ENCODE data around the gene WDR35.
"Not testable (repeated sequence)": the region's sequence is repeated elsewhere in the genome, so short reads cannot be mapped to it uniquely, and the experiment has no call there.

Gene WDR35

DNA sequence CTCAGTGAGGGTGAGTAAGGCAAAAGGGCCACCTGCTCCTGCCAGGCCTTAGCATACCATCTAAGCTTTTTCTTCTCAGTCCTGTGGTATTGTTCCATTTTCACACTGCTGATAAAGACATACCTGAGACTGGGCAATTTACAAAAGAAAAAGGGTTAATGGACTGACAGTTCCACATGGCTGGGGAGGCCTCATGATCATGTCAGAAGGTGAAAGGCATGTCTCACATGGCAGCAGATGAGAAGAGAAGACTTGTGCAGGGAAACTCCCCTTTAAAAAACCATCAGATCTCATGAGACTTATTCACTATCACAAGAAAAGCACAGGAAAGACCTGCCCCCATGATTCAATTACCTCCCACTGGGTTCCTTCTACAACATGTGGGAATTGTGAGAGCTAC lies 109.7 kb downstream of the WDR35 start:
- H3K4me3 ChIP-seq (ENCODE audit: control insufficient read depth in 1 of 7, extremely low read depth in 1 of 7, insufficient read depth in 4 of 7, low read depth in 2 of 7, low read length in 6 of 7); DNase-seq; H3K9me3 ChIP-seq (ENCODE audit: control extremely low read depth in 1 of 5, control insufficient read depth in 4 of 5, insufficient read depth in 2 of 5, low read depth in 1 of 5, low read length in 4 of 5); H3K27me3 ChIP-seq (replicated peaks in 2 of 5; ENCODE audit: control insufficient read depth in 4 of 5, insufficient read depth in 5 of 5, low read length in 4 of 5); H3K36me3 ChIP-seq (ENCODE audit: control insufficient read depth in 4 of 4, insufficient read depth in 4 of 4, low read length in 3 of 4); POLR2A ChIA-PET; H3K27ac ChIP-seq (ENCODE audit: insufficient read depth in 1 of 2, low read depth in 1 of 2, low read length in 2 of 2, poor library complexity in 1 of 2, severe bottlenecking in 2 of 2); H3K4me1 ChIP-seq (ENCODE audit: control extremely low read depth in 1 of 4, control insufficient read depth in 4 of 4, insufficient read depth in 4 of 4, low read length in 3 of 4): not testable (repeated sequence)
- CTCF ChIA-PET, result interaction anchor here (0.6 kb wide), 1 partner anchor 437 kb away, joined by 3 read pairs; no protein-coding TSS in a partner anchor

DNA sequence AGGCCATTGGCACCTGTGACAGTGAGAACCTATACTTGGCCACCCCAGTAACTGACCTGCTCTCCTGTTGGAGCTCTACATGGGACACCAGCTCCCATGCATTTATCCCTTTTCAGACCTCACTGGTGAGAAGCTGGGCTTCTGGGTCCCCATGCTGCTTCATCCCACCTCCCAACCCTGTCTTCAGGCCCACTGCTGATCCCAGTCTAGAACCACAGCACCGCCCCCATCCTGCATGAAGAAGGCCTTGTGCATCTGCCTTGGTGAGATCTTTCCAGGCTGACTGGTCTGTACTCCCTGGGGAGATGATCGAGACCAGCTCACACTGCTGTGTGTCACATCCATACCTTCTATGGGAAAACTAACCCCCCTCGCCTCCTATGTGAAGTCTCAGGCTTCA lies 110.8 kb downstream of the WDR35 start:
- 100% methylated on average over 3 of the region's 3 CpGs for WGBS (ENCODE audit: insufficient coverage)
- ChIA-PET POLR2A (no interaction called here), CTCF (no interaction called here)

DNA sequence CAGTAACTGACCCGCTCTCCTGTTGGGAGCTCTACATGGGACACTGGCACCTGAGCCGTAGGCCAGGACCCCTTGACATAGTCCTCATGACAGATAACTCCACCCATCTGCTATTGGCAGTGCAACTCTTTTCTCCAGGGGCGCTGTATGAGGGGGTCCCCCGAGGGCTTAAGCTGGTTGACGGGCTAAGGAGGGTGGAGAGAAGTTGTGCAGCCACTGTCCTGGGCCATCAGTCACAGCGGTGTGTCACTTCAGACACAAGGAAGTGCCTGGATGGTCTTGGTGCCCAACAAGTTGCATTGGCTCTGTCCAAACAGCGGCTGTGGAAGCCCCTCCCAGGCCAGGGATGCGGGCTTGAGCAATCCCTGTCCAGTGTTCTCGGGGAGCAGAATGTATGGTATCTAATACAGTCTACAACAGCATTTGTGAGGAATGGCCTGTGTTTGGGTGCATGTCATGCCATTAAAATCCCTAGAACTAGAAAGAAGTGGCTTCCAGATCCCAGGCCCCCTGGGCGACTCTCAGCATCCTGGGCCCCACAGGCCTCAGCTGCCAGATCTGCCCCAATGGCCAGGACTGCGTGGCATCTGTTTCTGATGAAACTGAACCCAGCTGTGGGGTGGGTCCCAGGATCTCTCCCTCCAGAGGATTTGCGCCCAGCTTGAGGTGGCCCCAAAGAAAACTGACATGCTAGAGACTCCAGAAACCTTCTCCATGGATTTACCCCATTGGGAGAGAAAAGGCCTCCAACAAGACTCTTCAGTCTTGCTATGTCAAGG lies 111.4 kb downstream of the WDR35 start:
- POLR2A ChIA-PET, result no interaction called here
- no peak for DNase-seq
- peaks cover 0 to 4% (median 0%) of the 10 kb centered on the region in 4 experiments for H3K36me3 ChIP-seq (ENCODE audit: control insufficient read depth in 4 of 4, insufficient read depth in 4 of 4, low read length in 3 of 4)
- H3K27ac ChIP-seq (ENCODE audit: insufficient read depth in 1 of 2, low read depth in 1 of 2, low read length in 2 of 2, poor library complexity in 1 of 2, severe bottlenecking in 2 of 2), result no peak overlapping the region
- H3K4me3 ChIP-seq (ENCODE audit: control insufficient read depth in 1 of 7, extremely low read depth in 1 of 7, insufficient read depth in 4 of 7, low read depth in 2 of 7, low read length in 6 of 7), result no peak overlapping the region
- no peaks in the 10 kb centered on the region for H3K27me3 ChIP-seq (replicated peaks in 2 of 5; ENCODE audit: control insufficient read depth in 4 of 5, insufficient read depth in 5 of 5, low read length in 4 of 5)
- H3K9me3 ChIP-seq (ENCODE audit: control extremely low read depth in 1 of 5, control insufficient read depth in 4 of 5, insufficient read depth in 2 of 5, low read depth in 1 of 5, low read length in 4 of 5), result no peaks in the 10 kb centered on the region
- CTCF ChIA-PET, result no interaction called here
- no peaks in the 10 kb centered on the region for H3K4me1 ChIP-seq (ENCODE audit: control extremely low read depth in 1 of 4, control insufficient read depth in 4 of 4, insufficient read depth in 4 of 4, low read length in 3 of 4)
- WGBS (ENCODE audit: insufficient coverage), result 94% methylated on average over 9 of the region's 12 CpGs

More for the DNA sequence above, 110.8 kb downstream of the WDR35 start:
- H3K4me1 ChIP-seq (ENCODE audit: control extremely low read depth in 1 of 4, control insufficient read depth in 4 of 4, insufficient read depth in 4 of 4, low read length in 3 of 4), result no peaks in the 10 kb centered on the region
- DNase-seq, result no peak
- no peaks in the 10 kb centered on the region for H3K9me3 ChIP-seq (ENCODE audit: control extremely low read depth in 1 of 5, control insufficient read depth in 4 of 5, insufficient read depth in 2 of 5, low read depth in 1 of 5, low read length in 4 of 5)
- H3K27ac ChIP-seq (ENCODE audit: insufficient read depth in 1 of 2, low read depth in 1 of 2, low read length in 2 of 2, poor library complexity in 1 of 2, severe bottlenecking in 2 of 2), result no peak overlapping the region
- peaks cover 0 to 4% (median 0%) of the 10 kb centered on the region in 4 experiments for H3K36me3 ChIP-seq (ENCODE audit: control insufficient read depth in 4 of 4, insufficient read depth in 4 of 4, low read length in 3 of 4)
- H3K27me3 ChIP-seq (replicated peaks in 2 of 5; ENCODE audit: control insufficient read depth in 4 of 5, insufficient read depth in 5 of 5, low read length in 4 of 5), result no peaks in the 10 kb centered on the region
- H3K4me3 ChIP-seq (ENCODE audit: control insufficient read depth in 1 of 7, extremely low read depth in 1 of 7, insufficient read depth in 4 of 7, low read depth in 2 of 7, low read length in 6 of 7), result no peak overlapping the region

DNA sequence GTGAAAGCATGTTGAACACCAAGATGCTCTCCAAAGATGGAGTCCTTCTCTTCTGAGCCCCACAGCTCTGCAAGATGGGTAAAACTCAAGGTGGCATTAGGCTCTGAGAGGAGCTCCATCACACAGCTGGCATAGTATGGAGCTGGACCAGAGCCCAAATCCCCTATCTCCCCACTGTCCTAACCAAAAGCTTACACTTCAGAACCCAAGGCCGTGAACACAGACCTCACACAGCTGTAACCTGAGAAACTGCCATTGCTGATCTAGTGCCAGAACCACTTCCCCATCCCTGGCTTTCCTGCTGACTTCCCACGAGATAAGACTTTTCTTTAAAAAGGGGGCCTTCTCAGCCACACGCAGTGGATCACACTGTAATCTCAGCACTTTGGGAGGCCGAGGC lies 113.2 kb downstream of the WDR35 start:
- 60% methylated on average over 1 of the region's 4 CpGs for WGBS (ENCODE audit: insufficient coverage)
- CTCF ChIA-PET, result no interaction called here
- Histone ChIP-seq H3K36me3 (ENCODE audit: control insufficient read depth in 4 of 4, insufficient read depth in 4 of 4, low read length in 3 of 4) (peaks cover 0 to 4% (median 0%) of the 10 kb centered on the region in 4 experiments), H3K4me3 (ENCODE audit: control insufficient read depth in 1 of 7, extremely low read depth in 1 of 7, insufficient read depth in 4 of 7, low read depth in 2 of 7, low read length in 6 of 7) (no peak overlapping the region), H3K4me1 (ENCODE audit: control extremely low read depth in 1 of 4, control insufficient read depth in 4 of 4, insufficient read depth in 4 of 4, low read length in 3 of 4) (no peaks in the 10 kb centered on the region), H3K9me3 (ENCODE audit: control extremely low read depth in 1 of 5, control insufficient read depth in 4 of 5, insufficient read depth in 2 of 5, low read depth in 1 of 5, low read length in 4 of 5) (no peaks in the 10 kb centered on the region), H3K27ac (ENCODE audit: insufficient read depth in 1 of 2, low read depth in 1 of 2, low read length in 2 of 2, poor library complexity in 1 of 2, severe bottlenecking in 2 of 2) (no peak overlapping the region), H3K27me3 (replicated peaks in 2 of 5; ENCODE audit: control insufficient read depth in 4 of 5, insufficient read depth in 5 of 5, low read length in 4 of 5) (no peaks in the 10 kb centered on the region)
- POLR2A ChIA-PET, result no interaction called here
- DNase-seq, result peak in 1 of 3 donors; percentile 31

DNA sequence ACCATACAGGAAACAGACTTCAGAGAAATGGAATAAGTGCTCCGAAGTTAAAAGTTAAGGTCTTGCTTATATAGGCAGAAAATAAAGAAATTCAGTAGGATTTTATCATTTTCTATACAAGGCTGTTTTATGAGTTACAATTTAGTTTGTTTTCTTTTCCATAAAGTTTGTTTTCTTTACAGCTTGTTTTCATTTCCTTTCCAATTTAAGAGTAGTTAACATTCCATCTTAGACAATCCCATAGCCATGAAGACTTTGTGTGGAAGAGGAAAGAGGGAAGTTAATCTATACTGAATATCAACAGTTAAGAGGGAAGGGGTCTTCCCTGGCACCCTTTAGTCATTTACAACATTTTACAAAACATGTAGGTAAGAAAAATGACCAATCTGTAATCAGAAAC lies 114.6 kb downstream of the WDR35 start:
- Histone ChIP-seq H3K4me1 (ENCODE audit: control extremely low read depth in 1 of 4, control insufficient read depth in 4 of 4, insufficient read depth in 4 of 4, low read length in 3 of 4) (no peaks in the 10 kb centered on the region), H3K9me3 (ENCODE audit: control extremely low read depth in 1 of 5, control insufficient read depth in 4 of 5, insufficient read depth in 2 of 5, low read depth in 1 of 5, low read length in 4 of 5) (no peaks in the 10 kb centered on the region), H3K27ac (ENCODE audit: insufficient read depth in 1 of 2, low read depth in 1 of 2, low read length in 2 of 2, poor library complexity in 1 of 2, severe bottlenecking in 2 of 2) (no peak overlapping the region), H3K27me3 (replicated peaks in 2 of 5; ENCODE audit: control insufficient read depth in 4 of 5, insufficient read depth in 5 of 5, low read length in 4 of 5) (no peaks in the 10 kb centered on the region), H3K36me3 (ENCODE audit: control insufficient read depth in 4 of 4, insufficient read depth in 4 of 4, low read length in 3 of 4) (peaks cover 0 to 4% (median 0%) of the 10 kb centered on the region in 4 experiments), H3K4me3 (ENCODE audit: control insufficient read depth in 1 of 7, extremely low read depth in 1 of 7, insufficient read depth in 4 of 7, low read depth in 2 of 7, low read length in 6 of 7) (no peak overlapping the region)
- POLR2A ChIA-PET, result interaction anchor here (0.6 kb wide), 1 partner anchor 704 kb away, joined by 3 read pairs; no protein-coding TSS in a partner anchor
- WGBS (ENCODE audit: insufficient coverage), result no CpG with 5 or more reads among the region's 1 CpG
- CTCF ChIA-PET, result interaction anchor here (1.4 to 4.9 kb wide), 2 partner anchors 12 to 22 kb away, joined by 3 to 22 read pairs; no protein-coding TSS in a partner anchor
- DNase-seq, result no peak

DNA sequence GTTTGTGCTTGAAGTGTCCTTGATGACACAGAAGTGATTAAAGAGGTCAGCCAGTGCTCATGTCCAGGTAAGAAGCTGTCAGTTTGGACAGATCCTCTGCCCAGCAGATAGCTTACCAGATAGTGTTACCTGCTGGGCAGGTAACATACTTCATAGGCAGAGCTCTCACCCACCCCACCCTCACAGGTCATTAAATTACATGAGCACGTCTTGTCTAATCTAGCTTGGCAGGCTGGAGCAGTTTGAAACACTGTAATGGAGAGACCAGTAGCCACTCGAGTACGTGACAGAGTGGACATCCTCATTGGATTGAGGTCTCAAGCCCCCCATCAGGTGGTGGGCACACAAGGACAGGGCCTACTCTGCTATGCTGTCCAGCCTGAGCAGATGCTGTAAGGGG lies 115.2 kb downstream of the WDR35 start:
- ChIA-PET CTCF (interaction anchor here (1.4 to 4.9 kb wide), 2 partner anchors 12 to 22 kb away, joined by 3 to 22 read pairs; no protein-coding TSS in a partner anchor), POLR2A (no interaction called here)
- H3K36me3 ChIP-seq (ENCODE audit: control insufficient read depth in 4 of 4, insufficient read depth in 4 of 4, low read length in 3 of 4), result peaks cover 0 to 4% (median 0%) of the 10 kb centered on the region in 4 experiments
- no peak overlapping the region for H3K27ac ChIP-seq (ENCODE audit: insufficient read depth in 1 of 2, low read depth in 1 of 2, low read length in 2 of 2, poor library complexity in 1 of 2, severe bottlenecking in 2 of 2)
- no peaks in the 10 kb centered on the region for H3K9me3 ChIP-seq (ENCODE audit: control extremely low read depth in 1 of 5, control insufficient read depth in 4 of 5, insufficient read depth in 2 of 5, low read depth in 1 of 5, low read length in 4 of 5)
- 100% methylated on average over 3 of the region's 3 CpGs for WGBS (ENCODE audit: insufficient coverage)
- no peaks in the 10 kb centered on the region for H3K27me3 ChIP-seq (replicated peaks in 2 of 5; ENCODE audit: control insufficient read depth in 4 of 5, insufficient read depth in 5 of 5, low read length in 4 of 5)
- no peaks in the 10 kb centered on the region for H3K4me1 ChIP-seq (ENCODE audit: control extremely low read depth in 1 of 4, control insufficient read depth in 4 of 4, insufficient read depth in 4 of 4, low read length in 3 of 4)
- DNase-seq, result no peak
- H3K4me3 ChIP-seq (ENCODE audit: control insufficient read depth in 1 of 7, extremely low read depth in 1 of 7, insufficient read depth in 4 of 7, low read depth in 2 of 7, low read length in 6 of 7), result no peak overlapping the region

DNA sequence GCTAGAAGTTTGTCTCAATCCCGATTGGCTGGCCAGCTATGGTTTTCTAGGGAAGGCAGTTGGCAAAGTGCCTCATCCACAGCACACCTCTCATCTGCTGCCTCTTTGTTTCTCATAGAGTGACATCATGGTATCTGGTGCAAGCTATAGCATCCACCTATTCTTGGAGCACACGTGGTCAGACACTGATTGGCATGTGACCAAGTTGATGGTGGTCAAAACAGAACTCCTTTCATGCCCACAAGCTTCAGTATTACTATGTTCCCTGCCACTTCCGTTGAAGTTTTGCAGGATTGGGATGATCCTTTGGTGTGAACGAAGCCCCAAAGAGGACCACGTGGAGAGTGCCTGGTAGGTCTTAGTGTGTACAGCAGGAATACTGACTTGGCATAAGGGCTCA lies 116.9 kb downstream of the WDR35 start:
- Histone ChIP-seq H3K9me3 (ENCODE audit: control extremely low read depth in 1 of 5, control insufficient read depth in 4 of 5, insufficient read depth in 2 of 5, low read depth in 1 of 5, low read length in 4 of 5) (no peaks in the 10 kb centered on the region), H3K4me3 (ENCODE audit: control insufficient read depth in 1 of 7, extremely low read depth in 1 of 7, insufficient read depth in 4 of 7, low read depth in 2 of 7, low read length in 6 of 7) (no peak overlapping the region), H3K27me3 (replicated peaks in 2 of 5; ENCODE audit: control insufficient read depth in 4 of 5, insufficient read depth in 5 of 5, low read length in 4 of 5) (peaks cover 0 to 1% (median 0%) of the 10 kb centered on the region in 5 experiments), H3K27ac (ENCODE audit: insufficient read depth in 1 of 2, low read depth in 1 of 2, low read length in 2 of 2, poor library complexity in 1 of 2, severe bottlenecking in 2 of 2) (no peak overlapping the region), H3K36me3 (ENCODE audit: control insufficient read depth in 4 of 4, insufficient read depth in 4 of 4, low read length in 3 of 4) (peaks cover 0 to 4% (median 0%) of the 10 kb centered on the region in 4 experiments), H3K4me1 (ENCODE audit: control extremely low read depth in 1 of 4, control insufficient read depth in 4 of 4, insufficient read depth in 4 of 4, low read length in 3 of 4) (peaks cover 0 to 12% (median 11%) of the 10 kb centered on the region in 4 experiments)
- ChIA-PET CTCF (interaction anchor here (4.9 kb wide), 1 partner anchor 10 kb away, joined by 22 read pairs; no protein-coding TSS in a partner anchor), POLR2A (no interaction called here)
- no peak for DNase-seq
- 97% methylated on average over 5 of the region's 5 CpGs for WGBS (ENCODE audit: insufficient coverage)

All from common myeloid progenitor, CD34-positive (primary cell).